GM12874 (cell line): Measurements from ENCODE around the gene CDK12.

ENCODE experiments used
- TF ChIP-seq, protein P1 (sequence below): IDR thresholded peaks from 2 replicates; pipeline ENCODE4 v1.5.1; 2011; ENCODE audit warnings: low read depth, mild to moderate bottlenecking, control low read depth, low read length, moderate library complexity; ENCODE audit not compliant: insufficient read depth

CDK12 gene

GRCh38 chr17:39486242-39486641 lies 25.0 kb downstream of the CDK12 start:
- TF ChIP-seq, protein P1, sequence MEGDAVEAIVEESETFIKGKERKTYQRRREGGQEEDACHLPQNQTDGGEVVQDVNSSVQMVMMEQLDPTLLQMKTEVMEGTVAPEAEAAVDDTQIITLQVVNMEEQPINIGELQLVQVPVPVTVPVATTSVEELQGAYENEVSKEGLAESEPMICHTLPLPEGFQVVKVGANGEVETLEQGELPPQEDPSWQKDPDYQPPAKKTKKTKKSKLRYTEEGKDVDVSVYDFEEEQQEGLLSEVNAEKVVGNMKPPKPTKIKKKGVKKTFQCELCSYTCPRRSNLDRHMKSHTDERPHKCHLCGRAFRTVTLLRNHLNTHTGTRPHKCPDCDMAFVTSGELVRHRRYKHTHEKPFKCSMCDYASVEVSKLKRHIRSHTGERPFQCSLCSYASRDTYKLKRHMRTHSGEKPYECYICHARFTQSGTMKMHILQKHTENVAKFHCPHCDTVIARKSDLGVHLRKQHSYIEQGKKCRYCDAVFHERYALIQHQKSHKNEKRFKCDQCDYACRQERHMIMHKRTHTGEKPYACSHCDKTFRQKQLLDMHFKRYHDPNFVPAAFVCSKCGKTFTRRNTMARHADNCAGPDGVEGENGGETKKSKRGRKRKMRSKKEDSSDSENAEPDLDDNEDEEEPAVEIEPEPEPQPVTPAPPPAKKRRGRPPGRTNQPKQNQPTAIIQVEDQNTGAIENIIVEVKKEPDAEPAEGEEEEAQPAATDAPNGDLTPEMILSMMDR = no peak

- TF ChIP-seq, protein P1 = no peak
Measured at GRCh38 chr17:39487946-39488345, 26.7 kb downstream of the CDK12 start.

GRCh38 chr17:39507511-39507910 lies 46.2 kb downstream of the CDK12 start:
- TF ChIP-seq, protein P1 = no peak

DNA sequence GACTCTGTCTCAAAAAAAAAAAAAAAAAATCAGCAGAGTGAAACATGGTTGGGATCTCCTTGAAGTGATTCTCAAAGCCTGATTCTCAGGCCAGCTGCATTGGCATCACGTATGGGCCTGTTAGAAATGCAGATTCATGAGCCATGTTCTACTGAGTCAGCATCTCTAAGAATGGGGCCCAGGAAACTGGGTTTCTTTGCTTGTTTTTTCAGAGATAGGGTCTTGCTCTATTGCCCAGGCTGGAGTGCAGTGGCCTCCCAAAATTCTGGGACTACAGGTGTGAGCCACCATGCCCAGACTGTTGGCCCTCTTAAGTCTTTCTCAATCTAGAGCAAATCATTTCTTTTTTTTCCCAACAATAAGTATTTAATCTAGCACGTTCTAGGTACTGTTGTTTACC lies 47.7 kb downstream of the CDK12 start:
- TF ChIP-seq, protein P1 = no peak

DNA sequence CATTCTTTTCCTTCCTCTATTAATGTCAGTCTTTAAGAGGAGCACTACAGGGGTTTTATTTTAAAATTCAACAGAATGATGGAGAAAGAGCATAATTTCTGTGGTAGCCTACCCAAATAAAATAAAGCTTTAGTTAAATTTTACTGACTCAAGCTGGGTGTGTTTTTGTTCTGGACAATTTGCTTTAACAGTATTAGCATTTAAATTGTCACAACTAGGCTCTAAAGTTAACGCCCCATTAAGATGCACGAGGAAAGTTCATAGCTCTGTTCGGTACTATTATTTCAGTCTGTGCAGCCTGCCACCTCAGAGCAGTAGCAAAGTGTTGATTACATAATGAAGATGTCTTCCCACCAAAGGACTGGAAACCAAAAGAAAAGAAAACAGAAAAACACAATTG lies 52.0 kb downstream of the CDK12 start:
- TF ChIP-seq, protein P1 = no peak

DNA sequence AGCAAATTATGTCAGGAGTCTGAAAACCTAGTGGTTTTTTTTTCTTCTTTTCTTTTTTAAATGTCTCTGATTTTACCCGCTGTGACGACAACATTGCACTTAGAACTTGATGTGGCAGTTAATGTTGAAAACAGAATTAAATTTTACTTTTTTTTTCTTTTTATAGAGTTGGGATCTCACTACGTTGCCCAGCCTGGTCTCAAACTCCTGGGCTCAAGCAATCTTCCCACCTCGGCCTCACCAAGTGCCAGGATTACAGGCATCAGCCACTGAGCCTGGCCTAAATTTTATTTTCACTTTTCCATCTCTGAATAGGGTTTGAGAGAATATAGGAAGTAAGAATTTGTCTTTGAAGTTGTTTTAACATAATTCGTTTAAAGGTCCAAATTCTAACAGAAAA lies 52.6 kb downstream of the CDK12 start:
- TF ChIP-seq, protein P1 = no peak

- TF ChIP-seq, protein P1 = no peak
Measured at GRCh38 chr17:39517224-39517623, 55.9 kb downstream of the CDK12 start.
